GM13976 (cell line): ENCODE measurements around the gene CABLES1.
"Not testable (repeated sequence)": the region's sequence is repeated elsewhere in the genome, so short reads cannot be mapped to it uniquely, and the experiment has no call there.

Source experiments
- DNase-seq: peaks from one replicate; pipeline ENCODE4 v3.0.0; 2012; ENCODE audit warnings: low spot score
- CTCF ChIP-seq: IDR thresholded peaks from 2 replicates; pipeline ENCODE4 v1.5.1; 2012; ENCODE audit warnings: borderline replicate concordance, mild to moderate bottlenecking; ENCODE audit not compliant: insufficient read depth; ENCODE audit errors: extremely low read depth, missing control alignments, control extremely low read depth
- in situ Hi-C: fragments of 300-500 bp; cut with MboI; formaldehyde crosslinking; loops from one replicate; pipeline ENCODE4 v1.12.0; 2022; ENCODE audit warnings: low sequenced_read_pairs, mixed read lengths, inconsistent platforms; ENCODE audit not compliant: unreplicated experiment

Gene CABLES1

GRCh38 chr18:23263551-23264235 is 128.4 kb downstream of the CABLES1 start:
- DNase-seq: no peak
- no peak for TF ChIP-seq CTCF
- in situ Hi-C loops: no loop called here

GRCh38 chr18:23265682-23266399 is 130.6 kb downstream of the CABLES1 start:
- TF ChIP-seq CTCF: no peak
- in situ Hi-C loops: no loop called here
- no peak for DNase-seq

- DNase-seq: peak; percentile 74
- no peak for TF ChIP-seq CTCF
- in situ Hi-C loops: no loop called here
Observed at GRCh38 chr18:23266717-23267446, 131.6 kb downstream of the CABLES1 start.

GRCh38 chr18:23267447-23267776 is 132.1 kb downstream of the CABLES1 start:
- no peak for TF ChIP-seq CTCF
- DNase-seq: no peak
- in situ Hi-C loops: no loop called here

GRCh38 chr18:23268641-23269040 is 133.4 kb downstream of the CABLES1 start:
- no peak for TF ChIP-seq CTCF
- no peak for DNase-seq
- in situ Hi-C loops: no loop called here

- DNase-seq, in situ Hi-C loops: not testable (repeated sequence)
Observed at GRCh38 chr18:23269068-23269467, 133.8 kb downstream of the CABLES1 start.

GRCh38 chr18:23269928-23270327 is 134.6 kb downstream of the CABLES1 start:
- TF ChIP-seq CTCF: no peak
- in situ Hi-C loops: no loop called here

More at GRCh38 chr18:23269928-23270327, 134.6 kb downstream of the CABLES1 start:
- DNase-seq: no peak
